GM10248 (cell line): ENCODE data around the gene WSCD1.

Source experiments
- CTCF ChIA-PET: fragments of 300-600 bp; sonication (Branson Sonifier 250); formaldehyde crosslinking; extraction: SDS; loops from one replicate; lab custom pipeline; 2021; ENCODE audit warnings: antibody characterized with exemption; lab: Yijun Ruan, JAX
- POLR2A ChIA-PET: fragments of 350-650 bp; sonication (Branson Sonifier 250); formaldehyde crosslinking; extraction: SDS; loops from one replicate; lab custom pipeline; 2020; ENCODE audit warnings: antibody characterized with exemption; lab: Yijun Ruan, JAX
- DNase-seq: peaks from one replicate; pipeline ENCODE4 v3.0.0; 2012; ENCODE audit errors: extremely low spot score
- CTCF ChIP-seq: IDR thresholded peaks from 2 replicates; pipeline ENCODE4 v1.5.1; 2012; ENCODE audit warnings: mild to moderate bottlenecking, low read depth; ENCODE audit errors: extremely low read depth, missing control alignments, control extremely low read depth

WSCD1 gene

GRCh38 chr17:6094453-6094852, 24.3 kb downstream of the WSCD1 start:
- no peak for TF ChIP-seq CTCF
- ChIA-PET CTCF (interaction anchor here (1.5 kb wide), 1 partner anchor 13 kb away, joined by 4 read pairs; no protein-coding TSS in a partner anchor), POLR2A (no interaction called here)
- no peak for DNase-seq

GRCh38 chr17:6094926-6095325, 24.7 kb downstream of the WSCD1 start:
- POLR2A ChIA-PET = no interaction called here
- DNase-seq = no peak
- TF ChIP-seq CTCF = no peak
- CTCF ChIA-PET = interaction anchor here (1.5 kb wide), 1 partner anchor 13 kb away, joined by 4 read pairs; no protein-coding TSS in a partner anchor

GRCh38 chr17:6095501-6095900, 25.3 kb downstream of the WSCD1 start:
- ChIA-PET POLR2A (no interaction called here), CTCF (no interaction called here)
- no peak for DNase-seq
- TF ChIP-seq CTCF = no peak

GRCh38 chr17:6096201-6097004, 26.2 kb downstream of the WSCD1 start:
- POLR2A ChIA-PET = no interaction called here
- TF ChIP-seq CTCF = no peak
- no peak for DNase-seq
- CTCF ChIA-PET = no interaction called here

GRCh38 chr17:6097005-6097279, 26.8 kb downstream of the WSCD1 start:
- no peak for TF ChIP-seq CTCF
- CTCF ChIA-PET = no interaction called here
- DNase-seq = no peak

GRCh38 chr17:6098050-6098822, 28.1 kb downstream of the WSCD1 start:
- DNase-seq = no peak
- TF ChIP-seq CTCF = no peak
- CTCF ChIA-PET = no interaction called here
- POLR2A ChIA-PET = no interaction called here

More at GRCh38 chr17:6097005-6097279, 26.8 kb downstream of the WSCD1 start:
- POLR2A ChIA-PET = no interaction called here
